GM19025 (cell line): Measurements from ENCODE around the gene CDK6.

Experiments
- ATAC-seq: cut with Tn5 transposase; IDR thresholded peaks from one replicate; pipeline ENCODE4 v1.9.1; 2021; ENCODE audit warnings: mild to moderate bottlenecking, low read depth, moderate library complexity; ENCODE audit not compliant: unreplicated experiment

The CDK6 gene

DNA sequence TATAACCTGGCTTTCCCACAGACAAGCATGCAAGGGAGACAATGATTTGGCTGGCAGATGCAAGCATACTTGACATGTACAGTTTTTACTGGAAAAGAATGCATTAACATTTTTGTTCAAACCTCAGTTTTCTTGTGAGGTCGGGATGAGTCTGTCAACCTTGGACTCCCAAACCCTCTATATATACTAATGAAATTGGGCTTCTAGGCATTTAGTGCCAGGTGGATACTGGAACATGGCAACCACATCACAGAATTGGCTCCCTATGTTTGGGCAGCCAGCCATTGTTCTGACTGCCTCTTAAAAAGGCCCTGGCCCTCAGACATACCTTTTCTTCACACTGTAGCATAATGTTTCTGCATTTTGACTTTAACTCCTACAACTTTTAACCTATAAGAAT lies 39.1 kb downstream of the CDK6 start:
- peak; percentile 20 for ATAC-seq

DNA sequence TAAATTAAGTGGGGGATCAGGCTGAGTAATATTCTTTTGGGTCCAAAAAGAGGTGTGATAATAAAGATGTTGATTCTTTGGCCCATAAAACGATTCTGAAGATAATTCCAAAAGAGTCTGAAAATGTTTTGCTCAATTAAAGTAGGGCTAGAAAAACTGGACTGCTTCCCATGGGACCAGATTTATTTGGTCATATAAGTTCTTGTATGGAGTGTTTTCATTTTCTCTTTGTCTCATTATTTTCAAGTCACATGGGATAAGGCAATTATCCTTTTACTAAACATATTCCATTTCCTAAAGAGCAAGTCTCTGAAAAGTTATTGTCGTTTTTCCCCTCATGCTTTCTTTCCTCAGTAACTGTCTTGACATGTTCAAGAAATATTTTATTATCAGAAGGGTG lies 41.5 kb downstream of the CDK6 start:
- no peak for ATAC-seq

DNA sequence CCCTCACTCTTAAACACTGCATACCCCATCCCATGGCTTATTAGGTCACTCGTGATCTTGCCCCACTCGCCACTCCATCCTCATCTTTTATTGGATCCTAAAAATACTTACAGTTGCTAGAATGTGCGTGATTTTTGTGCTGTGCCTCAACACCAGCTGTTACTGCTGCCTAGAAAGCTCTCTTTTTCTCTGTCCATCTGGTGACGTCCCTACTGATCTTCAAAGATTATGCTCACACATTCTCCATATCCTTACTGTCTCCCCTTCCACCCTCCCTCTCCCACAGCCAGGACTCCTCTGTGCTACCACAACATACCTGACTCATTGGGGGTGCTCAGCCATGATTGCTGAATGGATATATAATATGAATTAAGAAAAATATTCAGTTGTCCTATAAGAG lies 42.0 kb downstream of the CDK6 start:
- no peak for ATAC-seq

DNA sequence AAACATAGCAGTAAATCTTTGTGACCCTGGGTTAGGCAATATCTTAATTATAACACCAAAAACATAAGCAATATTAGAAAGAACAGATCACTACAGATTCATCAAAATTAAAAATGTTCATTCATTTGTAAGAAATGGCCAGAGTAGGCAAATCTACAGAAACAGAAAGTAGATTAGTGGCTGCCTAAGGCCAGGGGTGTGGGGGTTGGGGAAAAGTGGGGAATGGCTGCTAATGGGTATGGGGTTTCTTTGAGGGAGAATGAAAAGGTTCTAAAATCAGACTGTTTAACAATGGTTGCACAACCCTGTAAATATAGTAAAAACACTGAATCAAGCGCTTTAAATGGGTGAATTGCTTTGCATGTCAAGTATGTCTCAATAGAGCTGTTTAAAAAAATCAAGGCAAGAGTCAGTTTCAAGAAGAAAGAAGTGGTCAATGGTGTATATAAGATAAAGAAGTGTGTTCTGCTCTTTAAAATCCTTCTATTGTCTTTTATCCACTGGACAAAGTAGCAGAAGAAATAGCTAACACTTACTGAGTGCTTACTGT lies 42.6 kb downstream of the CDK6 start:
- no peak for ATAC-seq

DNA sequence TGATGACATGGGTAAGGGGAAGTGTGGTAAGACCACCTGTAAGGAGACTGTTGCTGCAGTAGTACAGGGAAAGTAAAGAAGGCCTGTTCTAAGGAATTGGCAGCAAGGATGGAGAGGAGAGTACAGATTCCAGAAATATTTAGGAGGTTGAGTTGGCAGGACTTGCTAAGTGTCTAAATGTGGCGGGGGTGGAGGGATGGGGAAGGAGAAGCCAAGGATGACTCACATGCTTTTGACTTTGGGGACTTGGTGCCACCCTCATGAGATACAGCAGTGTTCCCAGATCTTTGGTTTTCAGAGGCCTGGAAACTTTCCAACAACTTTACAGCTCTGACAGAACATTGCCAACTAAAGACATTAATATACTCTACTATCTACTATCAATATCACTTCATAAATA lies 45.4 kb downstream of the CDK6 start:
- ATAC-seq, result no peak

DNA sequence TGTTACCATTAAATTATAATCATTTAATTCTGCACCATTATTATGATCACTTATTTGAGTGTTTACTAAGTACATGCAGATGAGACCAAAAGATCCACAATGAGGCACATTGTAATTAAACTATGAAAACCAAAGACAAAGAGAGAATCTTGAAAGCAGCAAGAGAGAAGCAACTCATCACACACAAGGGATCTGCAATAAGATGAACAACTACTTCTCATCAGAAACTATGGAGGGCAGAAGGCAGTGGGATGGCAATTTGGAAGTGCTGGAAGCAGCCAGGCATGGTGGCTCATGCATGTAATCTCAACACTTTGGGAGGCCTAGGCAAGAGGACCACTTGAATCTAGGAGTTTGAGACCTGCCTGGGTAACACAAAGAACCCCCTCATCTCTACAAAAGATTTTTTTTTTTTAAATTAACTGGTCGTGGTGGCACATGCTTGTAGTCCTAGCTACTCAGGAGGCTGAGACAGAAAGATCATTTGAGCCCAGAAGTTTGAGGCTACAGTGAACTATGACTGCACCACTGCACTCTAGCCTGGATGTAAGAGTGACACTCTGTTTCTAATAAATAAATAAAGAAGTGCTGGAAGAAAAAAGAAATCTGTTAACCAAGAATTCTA lies 47.7 kb downstream of the CDK6 start:
- ATAC-seq, result no peak

DNA sequence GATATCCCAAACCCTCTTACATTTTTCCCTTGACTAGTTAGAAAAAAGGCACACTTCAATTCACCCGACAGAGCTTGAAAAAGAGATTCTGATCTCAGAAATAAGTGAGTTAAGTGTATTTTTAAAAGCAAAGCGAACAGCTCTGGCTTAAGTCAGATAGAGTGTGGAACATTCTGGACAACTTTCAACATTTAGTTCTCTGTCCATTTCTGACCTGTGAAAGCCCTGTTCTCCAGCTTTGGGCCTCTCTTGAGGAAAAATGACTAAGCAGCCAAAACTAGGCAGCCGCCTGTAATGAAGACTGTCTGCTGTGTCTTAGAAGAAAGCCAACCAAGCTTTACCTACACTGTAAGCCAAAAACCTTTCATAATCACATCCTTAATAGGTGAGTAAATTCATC lies 50.5 kb downstream of the CDK6 start:
- ATAC-seq, result no peak

DNA sequence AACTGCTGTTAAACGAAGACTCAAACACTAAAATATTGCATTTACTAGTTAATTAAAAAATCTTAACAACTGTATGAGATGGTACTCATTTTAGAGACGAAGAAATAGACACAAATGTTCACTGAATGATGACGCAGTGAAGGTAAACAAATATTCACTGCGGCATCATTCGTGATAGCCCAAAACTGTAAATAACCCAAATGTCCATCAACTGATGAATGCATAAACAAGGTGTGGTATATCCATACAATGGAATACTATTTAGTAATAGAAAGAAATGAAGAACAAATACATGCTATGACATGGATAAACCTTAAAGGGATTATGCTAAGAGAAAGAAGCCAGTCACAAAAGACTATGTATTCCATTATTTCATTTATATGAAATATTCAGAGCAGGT lies 51.4 kb downstream of the CDK6 start:
- no peak for ATAC-seq

DNA sequence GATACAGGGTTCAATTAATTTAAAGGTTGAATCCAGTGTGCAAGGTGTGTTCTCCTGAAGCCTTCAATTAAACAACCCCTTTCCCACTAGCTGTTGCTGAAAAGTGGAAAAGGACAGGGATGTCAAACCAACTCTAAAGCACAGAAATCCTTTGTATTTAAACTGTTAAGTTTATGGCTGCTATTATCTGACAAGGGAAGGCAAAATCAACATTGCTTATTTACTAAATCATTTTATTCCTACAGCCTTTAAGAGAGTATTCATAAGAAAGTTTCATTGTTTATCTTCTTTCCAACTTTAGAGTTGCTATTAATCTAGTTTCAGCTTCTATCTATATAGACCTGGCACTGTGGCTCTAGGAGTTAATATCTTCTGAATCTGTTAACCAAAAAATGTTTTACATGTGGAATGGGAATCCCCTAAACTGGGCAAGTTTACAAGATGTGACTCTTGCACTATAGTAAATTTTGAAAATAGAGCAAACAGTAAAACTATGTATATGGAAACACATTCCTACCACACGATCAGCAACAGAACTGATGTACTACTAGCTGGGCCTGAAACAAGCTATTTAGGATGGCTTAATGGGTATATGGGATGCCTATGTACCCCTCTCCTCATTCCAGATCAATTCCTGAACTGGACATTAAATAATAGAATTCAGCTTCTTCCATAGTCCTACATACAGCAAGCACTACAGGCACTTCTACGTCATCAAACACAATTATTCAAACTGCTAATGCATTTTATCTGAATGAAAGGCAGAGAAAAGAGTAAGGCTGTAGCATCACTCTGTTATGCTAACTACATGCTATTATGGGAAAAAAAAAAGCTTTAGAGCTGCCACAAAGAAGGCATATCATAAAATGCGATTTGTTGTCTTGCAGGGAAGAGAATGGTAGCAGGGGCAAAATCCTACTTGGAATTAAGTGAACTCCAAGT lies 52.8 kb downstream of the CDK6 start:
- peak; percentile 45 for ATAC-seq

DNA sequence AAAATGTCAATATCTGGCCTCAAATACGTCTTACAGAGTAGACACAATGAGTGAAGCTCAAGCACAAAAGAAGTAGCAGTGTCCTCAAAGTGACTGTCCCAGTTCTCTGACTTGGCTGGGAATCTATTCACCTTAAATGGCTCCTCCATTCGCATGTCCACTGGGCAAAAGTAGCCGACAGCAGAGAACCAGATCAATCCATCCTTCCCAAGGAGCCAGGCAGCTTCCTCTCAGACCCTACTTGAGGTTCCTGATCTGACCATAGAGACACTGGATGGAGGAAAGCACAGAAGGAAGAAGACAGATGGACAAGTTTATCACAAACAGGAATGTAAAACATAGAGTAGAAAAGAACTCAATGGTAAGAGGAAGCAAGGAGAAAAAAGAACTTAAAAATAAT lies 53.5 kb downstream of the CDK6 start:
- ATAC-seq, result no peak

DNA sequence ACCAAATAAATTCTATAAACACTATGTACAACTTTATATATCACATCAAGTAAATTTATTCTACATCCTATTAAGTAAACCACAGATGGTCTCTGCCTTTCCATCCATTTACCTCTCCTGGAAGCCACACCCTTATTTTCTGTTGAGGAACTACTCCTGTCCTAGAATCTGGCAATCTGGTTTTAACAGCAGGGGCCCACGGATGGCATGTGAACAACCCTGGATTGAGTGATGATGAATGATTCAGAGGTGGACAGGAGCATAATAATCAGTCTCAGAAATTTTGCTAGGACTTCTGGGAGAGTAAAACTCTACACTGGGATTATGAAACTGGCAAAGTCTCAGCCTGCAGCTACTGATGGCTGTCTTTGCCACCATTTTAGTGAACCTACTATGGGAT lies 54.1 kb downstream of the CDK6 start:
- no peak for ATAC-seq

DNA sequence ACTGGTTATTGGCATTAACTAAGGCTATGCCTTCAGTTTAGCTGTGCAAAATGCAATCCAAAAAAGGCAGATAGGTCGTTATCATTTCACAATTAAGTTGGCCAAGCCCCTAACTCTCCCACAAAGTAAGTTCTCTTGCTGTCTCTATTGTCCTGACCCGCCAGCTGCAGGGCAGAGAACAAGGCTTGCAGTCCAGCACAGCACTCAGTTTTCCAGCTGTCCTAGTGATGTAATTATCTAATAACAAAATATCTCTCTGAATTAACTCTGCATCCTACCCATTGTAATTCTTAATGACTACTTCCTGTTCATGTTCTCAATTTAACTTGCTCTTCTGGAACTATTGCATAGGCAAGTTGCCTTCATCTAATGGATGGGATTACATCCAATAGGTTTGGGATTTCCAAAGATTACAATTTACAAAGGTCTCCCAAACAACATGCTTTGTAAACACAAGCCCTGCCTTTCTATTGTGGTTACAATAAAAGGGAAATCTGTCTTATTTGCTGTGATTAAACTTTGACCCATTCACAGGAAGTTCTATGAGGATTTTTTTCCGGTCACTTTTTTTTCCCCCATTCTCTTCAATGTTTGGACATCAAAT lies 55.2 kb downstream of the CDK6 start:
- ATAC-seq, result no peak

DNA sequence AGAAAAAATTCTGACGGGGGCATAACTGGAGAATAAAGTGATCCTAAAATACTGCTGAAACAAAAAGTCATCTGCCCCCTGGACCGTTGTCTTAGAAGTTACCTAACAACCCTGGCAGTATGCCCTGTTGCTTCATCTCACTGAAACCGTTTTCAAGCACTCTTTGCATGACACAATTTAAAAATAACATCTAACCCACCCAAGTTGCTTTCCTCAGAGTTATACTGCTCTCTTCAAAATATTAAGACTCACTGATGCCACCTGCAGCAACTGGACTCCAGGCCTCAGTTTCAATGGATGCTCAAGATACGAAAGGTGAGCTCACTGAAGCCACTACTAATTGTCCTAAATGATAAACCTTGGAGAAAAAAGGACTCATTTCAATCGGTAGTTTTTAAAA lies 57.4 kb downstream of the CDK6 start:
- ATAC-seq, result peak; percentile 57

DNA sequence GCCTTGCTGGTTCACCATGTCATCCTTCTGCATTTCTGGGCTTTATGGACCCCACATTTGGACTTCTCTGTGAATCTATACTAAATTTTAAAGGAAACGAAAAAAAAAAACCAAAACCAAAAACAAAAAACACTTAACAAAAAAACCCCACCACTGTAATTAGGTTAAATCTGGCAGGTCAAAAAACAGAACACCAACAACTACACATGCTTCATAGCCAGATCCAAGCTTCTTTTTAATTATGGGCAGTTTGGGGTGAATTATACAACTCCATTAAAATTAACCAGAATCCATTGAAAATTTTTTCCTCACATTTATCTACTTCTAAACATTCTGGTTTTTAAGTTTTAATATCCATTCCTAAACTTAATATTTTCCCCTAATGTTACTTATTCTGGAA lies 58.4 kb downstream of the CDK6 start:
- ATAC-seq, result no peak

DNA sequence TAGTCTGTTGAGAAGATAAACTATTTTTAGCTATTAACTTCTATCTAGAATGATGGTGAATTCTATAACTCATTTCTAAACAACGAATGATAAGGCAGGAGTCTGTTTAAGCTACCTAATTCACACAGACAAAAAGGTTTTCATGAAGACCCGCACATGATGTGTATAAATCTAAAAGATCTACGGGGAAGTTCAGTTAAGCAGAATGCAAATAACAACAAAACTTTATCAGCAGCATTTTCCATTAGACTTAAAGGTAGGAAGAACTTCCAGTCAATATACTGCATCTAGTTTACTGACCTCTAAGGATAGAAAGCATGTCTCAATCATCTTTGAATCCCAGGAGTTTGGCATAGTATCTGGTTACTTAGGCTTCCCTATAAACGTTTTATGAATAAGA lies 62.6 kb downstream of the CDK6 start:
- no peak for ATAC-seq

DNA sequence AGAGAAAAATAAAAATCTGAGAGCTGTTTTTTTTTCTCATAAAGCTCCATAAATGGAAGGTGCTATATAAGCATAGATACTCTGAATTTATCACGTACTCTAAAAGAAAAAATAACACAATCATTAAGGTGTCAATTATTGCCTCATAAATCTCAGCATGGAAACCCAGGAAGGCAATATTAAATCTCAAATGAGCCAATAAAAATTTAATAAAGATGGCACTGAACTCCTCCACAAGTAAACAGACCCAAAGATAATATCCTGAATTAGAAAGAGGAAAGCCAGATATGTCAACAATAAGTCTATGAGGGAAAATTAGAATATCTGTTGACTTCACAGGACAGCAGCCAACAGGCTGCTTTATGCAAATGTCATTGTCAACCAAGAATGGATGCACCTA lies 66.5 kb downstream of the CDK6 start:
- no peak for ATAC-seq

DNA sequence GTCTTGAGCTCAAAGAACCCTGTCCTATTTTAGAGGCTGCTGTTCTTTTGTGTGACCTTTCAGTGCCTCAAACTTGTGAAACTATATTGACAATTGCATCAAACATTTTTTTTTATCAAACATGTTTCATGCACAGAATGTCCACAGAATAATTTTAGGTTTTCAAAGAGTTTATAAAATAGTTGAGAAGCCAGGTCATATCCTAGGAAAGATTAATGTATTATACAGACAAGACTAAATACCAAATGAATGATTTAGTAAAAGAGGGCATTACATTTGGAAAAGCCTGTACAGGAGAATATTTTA lies 67.0 kb downstream of the CDK6 start:
- ATAC-seq, result no peak

DNA sequence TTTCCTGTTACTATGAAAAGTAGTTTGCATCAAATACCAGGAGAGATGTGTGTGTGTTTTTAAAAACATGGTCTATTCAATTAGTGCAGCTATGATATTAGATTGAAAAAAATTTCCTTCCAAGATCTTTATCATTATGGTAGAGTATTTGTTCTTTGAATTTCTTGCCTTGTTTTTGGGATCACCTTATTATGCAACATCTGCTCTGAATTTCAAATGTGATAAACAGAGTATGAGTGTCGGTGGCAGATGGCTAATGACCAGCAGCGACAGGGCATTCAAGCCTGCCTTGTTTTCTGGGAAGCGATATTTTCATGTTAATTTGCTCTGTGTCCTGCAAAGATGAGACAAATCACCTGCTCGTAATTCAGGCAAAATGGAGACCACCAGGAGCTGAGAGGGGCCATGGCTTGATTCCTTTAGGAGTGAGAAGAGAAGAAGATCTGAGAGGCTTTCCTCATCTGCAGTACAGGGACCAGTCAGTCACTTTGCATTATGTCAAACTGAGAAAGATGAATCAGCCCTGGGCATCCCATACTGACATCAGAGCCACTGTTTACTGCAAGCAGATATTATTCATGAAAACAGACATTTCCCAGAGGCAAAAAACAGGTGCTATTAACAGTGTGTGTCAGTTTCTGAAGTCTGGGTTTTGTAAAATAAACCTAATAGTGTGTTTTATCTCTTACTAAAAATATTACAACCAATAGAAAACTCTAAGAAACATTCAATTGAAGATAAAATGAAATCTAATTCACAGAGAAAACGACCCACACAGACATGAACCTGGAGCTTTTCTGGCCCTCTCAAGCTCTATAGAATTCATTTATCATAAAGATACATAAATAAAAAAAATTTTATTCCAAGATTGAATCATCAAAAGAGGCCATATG lies 67.6 kb downstream of the CDK6 start:
- peak; percentile 84 for ATAC-seq

DNA sequence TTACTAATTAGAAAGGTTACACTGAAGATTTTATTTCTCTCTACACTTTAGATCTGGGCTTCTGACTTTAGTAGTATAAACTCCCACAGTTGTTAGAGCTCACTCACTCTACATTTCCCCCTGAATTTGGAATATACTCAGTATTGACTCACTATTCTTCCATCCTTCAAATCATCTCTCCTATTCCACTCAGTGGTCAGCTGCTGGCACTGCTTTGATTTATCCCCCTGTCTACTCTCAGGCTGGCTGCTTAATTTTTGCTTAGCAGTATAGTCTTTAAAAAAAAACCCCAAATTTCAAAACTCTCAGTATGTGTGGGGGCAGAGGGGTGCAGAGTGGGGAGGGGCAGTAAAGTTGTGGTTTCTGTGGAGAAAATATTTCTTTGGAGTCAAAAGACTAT lies 68.9 kb downstream of the CDK6 start:
- no peak for ATAC-seq

DNA sequence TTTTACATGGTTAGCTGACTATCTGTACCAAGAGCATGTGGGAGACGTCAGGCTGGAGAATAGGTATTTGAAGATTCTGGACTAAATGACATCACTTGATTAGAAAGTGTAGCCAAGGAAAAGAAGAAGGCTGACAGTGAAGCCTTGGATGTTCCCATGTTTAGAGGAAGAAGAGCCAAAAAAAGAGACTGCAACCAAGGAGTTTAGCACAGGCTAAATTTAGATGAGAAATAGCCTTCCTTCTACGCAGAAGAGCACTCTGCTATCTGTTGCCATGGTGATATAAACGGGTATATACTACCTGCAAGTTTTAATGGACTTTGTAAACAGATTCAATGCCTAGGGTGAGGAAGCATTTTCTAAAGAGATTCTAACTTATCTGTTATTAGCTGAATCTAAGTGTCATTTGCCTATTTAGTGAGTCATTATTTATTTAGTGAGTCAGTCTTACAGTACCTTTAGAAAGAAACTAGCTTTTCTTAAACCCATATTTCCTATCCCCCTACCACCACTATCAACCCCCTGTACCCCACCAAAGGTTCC lies 69.8 kb downstream of the CDK6 start:
- ATAC-seq, result no peak
